ENCODE measurements around the gene CLSTN2.

DNA sequence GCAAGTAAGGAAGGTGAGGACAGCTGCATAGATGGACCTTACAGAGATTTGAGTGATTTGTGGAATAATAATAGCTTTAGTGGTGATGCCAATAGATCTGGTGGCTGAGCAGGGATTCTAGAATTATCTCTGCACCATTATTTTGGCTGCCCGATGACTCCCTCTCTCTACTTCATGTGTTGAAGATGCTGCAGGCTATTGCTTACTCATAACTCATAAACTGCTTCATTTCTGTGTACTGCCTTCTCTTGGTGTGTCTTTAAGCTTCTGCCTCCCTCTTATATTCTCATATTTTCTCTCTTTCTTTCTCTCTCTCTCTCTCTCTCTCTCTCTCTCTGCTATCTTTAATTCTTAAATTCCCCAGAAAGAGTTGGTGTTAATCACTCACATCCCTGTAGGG, 486.9 kb downstream of the CLSTN2 start:
- TF ChIP-seq, protein P1, sequence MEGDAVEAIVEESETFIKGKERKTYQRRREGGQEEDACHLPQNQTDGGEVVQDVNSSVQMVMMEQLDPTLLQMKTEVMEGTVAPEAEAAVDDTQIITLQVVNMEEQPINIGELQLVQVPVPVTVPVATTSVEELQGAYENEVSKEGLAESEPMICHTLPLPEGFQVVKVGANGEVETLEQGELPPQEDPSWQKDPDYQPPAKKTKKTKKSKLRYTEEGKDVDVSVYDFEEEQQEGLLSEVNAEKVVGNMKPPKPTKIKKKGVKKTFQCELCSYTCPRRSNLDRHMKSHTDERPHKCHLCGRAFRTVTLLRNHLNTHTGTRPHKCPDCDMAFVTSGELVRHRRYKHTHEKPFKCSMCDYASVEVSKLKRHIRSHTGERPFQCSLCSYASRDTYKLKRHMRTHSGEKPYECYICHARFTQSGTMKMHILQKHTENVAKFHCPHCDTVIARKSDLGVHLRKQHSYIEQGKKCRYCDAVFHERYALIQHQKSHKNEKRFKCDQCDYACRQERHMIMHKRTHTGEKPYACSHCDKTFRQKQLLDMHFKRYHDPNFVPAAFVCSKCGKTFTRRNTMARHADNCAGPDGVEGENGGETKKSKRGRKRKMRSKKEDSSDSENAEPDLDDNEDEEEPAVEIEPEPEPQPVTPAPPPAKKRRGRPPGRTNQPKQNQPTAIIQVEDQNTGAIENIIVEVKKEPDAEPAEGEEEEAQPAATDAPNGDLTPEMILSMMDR (IDR thresholded peaks at IDR 0.05; ENCODE audit: low read length): no peak
- TF ChIP-seq EZH2phosphoT487 (IDR thresholded peaks at IDR 0.05; ENCODE audit: low read length) (no peak), EZH2 (optimal IDR thresholded peaks at IDR 0.05; ENCODE audit: low read depth, low read length) (no peak)

All from MM.1S (cell line).